RPMI8226 (cell line): ENCODE data around the gene APOBEC3A.
"Not testable (repeated sequence)": the region's sequence is repeated elsewhere in the genome, so short reads cannot be mapped to it uniquely, and the experiment has no call there.

Source experiments
- DNase-seq: peaks from one replicate; pipeline ENCODE4 v3.0.0-alpha.2; 2015

Gene APOBEC3A

GRCh38 chr22:38943882-38944281, 13.5 kb upstream of the APOBEC3A start:
- no peak for DNase-seq

DNA sequence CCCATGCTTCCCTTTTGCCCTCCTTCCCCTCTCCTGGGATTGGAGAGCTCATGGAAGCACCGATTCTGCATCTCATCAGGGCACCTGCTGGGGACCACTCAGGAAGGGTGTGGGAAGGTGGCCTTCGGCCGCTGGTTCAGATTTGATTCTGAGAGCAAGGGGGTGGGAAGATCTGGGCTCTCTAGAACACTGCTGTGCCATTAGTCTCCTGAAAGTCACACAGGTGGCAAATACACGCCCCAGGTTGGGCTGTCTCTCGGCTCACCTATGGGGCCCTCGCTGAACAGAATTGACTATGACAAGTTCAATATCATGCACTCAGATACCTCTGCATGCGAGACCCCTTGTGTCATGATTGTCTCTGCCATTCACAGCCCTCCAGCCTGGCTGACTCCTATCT, 12.8 kb upstream of the APOBEC3A start:
- DNase-seq = no peak

GRCh38 chr22:38945706-38946338, 11.6 kb upstream of the APOBEC3A start:
- peak; percentile 0 for DNase-seq

GRCh38 chr22:38946771-38947170, 10.6 kb upstream of the APOBEC3A start:
- no peak for DNase-seq

- peak; percentile 45 for DNase-seq
Observed at GRCh38 chr22:38947321-38948140, 9.9 kb upstream of the APOBEC3A start.

- peak; percentile 1 for DNase-seq
Observed at GRCh38 chr22:38948181-38948940, 9.0 kb upstream of the APOBEC3A start.

GRCh38 chr22:38949889-38950405, 7.5 kb upstream of the APOBEC3A start:
- DNase-seq = no peak

DNA sequence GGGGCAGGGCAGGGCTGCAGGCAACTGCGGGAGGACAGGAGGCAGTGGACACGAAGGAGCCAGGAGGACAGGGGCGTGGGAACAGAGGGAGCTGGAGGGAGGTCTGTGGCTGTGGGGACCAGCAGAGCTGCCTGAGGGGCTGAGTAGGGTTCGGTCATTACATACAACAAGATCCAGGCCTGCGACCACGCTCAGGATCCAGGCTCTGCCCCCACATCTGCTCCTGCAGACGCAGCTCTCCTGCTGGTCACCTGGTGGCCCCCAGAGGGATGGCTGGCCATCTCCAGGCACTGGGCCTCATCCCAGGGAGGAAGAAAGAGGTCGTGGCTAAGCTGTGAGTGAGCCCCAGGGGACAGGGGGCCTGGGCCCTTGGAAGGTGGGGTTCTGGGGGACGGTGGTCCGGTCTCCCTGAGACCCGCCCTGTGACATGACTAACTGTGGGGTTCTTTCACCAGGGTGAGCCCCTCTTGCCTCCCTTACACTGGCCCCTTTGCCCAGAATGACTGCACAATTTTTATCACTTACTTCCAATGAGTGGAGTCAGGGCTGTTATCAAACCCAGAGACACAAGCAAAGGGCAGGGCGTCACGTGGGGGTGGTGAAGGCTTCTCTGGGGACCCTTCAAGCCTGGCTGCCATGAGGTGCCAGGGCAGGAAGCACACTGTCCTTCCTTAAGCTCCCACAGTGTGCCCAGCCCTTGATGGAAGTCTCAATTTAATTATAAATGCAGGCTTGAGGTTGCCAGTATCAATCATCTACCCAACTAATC, 6.7 kb upstream of the APOBEC3A start:
- no peak for DNase-seq

DNA sequence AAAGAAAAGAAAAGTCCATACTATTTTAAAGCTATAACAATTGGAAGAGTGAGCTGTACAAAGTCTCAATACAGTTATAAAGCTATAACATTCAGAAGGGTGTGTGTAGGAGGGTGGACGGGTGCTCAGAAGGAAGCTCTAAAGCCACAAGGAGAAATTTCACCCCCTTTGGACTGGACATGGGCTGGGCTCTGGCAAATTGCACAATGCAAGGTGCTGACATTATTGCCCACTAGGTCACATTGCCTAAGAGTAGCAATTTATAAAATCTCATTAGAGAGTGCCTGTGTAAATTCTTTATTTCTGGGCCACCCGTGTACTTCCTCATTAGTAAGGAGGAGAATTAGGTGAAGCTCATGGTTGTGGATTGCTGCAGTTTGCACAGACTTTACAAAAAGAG, 5.7 kb upstream of the APOBEC3A start:
- peak; percentile 1 for DNase-seq

- peak; percentile 1 for DNase-seq
Observed at GRCh38 chr22:38952281-38952993, 5.0 kb upstream of the APOBEC3A start.

GRCh38 chr22:38953091-38953490, 4.3 kb upstream of the APOBEC3A start:
- DNase-seq = peak; percentile 1

DNA sequence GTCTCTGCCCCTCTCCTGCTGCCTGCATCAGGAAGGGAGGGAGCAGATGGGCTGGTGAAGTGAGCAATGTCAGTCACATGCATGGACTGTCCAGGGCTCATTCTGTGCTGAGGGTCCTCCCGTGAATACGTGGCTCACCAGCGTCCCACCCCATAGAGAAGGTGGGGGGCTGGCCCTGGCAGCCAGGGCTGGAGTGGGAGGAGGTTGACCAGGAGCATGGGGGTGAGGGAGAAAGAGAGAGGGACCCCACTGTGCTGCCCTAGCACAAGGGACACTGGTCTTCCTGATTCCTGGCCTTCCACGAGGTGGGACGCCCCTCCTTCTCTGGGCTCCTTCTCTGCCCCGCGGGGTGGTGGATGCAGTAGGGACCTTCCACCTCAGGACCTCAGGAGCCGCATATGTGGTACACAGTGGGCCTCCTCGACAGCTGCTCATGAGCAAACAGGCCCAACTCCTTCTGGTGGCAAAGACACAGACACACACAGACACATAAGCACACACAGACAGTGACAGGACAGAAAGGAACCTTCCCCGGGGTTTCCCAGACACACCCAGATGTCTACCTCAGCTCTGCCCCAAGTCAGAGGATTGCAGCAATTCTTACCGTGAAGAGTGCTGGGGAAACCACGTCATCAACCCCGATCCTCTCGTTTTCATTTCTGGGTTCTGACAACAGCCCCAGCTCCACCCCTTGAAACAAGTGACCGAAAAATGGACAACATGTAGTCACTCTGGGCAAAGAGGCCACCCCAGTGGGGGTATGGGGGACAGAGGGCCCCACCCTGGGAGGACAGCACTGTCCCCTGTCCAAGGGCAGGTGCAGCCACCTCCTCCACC, 3.6 kb upstream of the APOBEC3A start:
- peak; percentile 54 for DNase-seq

GRCh38 chr22:38954414-38955043, 2.9 kb upstream of the APOBEC3A start:
- no peak for DNase-seq

DNA sequence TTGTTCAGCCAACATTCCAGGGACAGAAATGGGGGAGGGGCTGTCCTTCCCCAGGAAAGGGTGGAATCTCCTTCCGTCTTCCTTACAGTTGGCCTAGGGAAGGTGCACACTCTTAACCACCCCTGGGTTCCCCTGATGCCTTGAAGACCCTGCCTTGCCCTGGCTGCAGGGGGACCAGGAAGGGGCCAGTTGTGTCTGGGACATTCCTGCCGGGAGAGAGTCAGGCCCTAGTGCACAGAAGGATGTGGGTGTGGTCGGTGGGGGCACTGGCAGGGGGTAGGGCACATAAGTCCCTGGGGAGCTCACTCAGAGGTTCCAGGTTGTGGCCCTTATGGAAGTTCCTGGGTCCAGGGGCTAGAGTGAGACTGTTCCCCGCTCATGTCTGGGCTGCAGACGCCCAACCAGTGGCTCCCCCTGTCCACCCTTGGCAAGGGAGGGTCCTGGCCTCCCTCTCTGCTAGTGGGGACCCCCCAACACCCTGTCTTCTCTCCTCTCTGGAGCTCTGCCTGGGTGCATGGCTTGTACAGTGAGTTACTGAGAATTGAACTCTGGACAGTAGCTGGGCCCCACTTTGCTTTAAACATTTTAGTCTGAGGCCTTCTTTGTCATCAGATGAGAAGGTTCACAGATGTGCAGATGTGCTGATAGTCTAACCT, 2.0 kb upstream of the APOBEC3A start:
- DNase-seq = no peak

GRCh38 chr22:38955926-38956325, 1.5 kb upstream of the APOBEC3A start:
- no peak for DNase-seq

DNA sequence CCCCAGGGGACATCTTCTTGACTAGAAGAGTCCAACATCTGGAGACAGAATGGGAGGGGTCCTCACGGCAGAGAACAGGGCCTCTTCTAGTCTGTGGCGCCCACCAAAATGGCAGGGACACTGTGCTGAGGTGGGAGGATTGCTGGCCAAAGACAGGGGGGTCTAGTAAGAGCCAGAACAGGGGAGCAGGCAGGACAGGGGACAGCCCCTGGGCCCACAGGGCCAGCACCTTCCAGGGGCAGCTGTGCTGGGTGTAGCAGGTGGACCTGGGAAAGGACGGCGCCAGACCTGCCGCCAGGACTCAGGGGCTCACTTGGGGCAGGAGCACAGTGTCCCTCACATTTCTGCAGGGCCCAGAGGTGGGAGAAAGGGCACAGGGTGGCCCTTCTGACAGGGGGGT, 858 bp upstream of the APOBEC3A start:
- no peak for DNase-seq

GRCh38 chr22:38957808-38958650, 620 bp downstream of the APOBEC3A start:
- no peak for DNase-seq

GRCh38 chr22:38958651-38958943, 1.2 kb downstream of the APOBEC3A start:
- not testable (repeated sequence) for DNase-seq

- no peak for DNase-seq
Observed at GRCh38 chr22:38959590-38959989, 2.2 kb downstream of the APOBEC3A start.
